Activated naive CD4-positive, alpha-beta T cell treated with anti-CD3 and anti-CD28 coated beads, Interleukin-2, amount 50 U/mL, for 16 hours (primary cell): ENCODE measurements around the gene ADAMTSL5.
"Not testable (repeated sequence)": the region's sequence is repeated elsewhere in the genome, so short reads cannot be mapped to it uniquely, and the experiment has no call there.

Experiments used
- DNase-seq: peaks from one replicate; pipeline ENCODE4 v3.0.0-alpha.2; 2020

ADAMTSL5 gene

DNA sequence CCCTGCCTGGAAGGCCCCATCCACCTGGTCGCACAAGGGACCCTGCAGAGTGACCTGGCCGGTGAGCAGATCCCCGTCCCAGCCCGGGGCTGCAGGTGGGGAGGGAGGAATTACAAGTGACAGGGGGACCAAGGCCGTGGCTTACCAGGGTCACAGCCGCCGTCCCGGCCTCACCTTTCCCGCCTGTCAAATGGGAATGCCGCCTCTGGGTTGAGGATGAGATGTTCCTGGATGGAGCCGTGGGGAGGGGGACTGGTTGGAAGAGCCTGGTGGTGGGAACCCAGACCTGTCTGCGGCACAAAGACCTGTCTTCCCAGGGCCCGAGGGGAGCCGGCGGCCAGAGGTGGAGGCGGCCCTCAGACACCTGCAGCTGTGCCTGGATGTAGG is 16.6 kb upstream of the ADAMTSL5 start:
- DNase-seq: no peak

- no peak for DNase-seq
These were observed 16.0 kb upstream of the ADAMTSL5 start for GRCh38 chr19:1528596-1529429.

DNA sequence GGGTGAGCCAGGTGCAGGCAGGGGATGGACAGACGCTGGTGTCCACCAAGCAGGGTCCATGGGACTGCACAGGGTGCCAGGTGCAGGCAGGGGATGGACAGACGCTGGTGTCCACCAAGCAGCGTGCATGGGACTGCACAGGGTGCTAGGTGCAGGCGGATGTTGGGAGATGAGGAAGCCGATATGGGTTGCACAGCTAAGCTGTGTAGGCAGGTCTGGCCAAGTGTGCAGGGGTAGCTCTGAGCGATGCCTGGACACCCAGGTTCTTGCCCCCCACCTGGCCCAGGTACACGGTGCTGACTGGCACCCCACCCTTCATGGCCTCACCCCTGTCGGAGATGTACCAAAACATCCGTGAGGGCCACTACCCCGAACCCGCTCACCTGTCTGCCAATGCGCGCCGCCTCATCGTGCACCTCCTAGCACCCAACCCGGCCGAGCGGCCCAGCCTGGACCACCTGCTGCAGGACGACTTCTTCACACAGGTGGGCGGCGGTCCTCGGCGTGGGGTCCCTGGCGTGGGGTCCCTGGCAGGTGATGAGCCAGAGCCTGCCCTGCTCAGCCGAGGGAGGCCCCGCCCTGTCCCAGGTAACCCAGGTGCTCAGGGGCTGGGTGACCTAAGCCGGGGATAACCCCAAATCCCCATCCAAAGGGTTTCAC is 15.0 kb upstream of the ADAMTSL5 start:
- no peak for DNase-seq

DNA sequence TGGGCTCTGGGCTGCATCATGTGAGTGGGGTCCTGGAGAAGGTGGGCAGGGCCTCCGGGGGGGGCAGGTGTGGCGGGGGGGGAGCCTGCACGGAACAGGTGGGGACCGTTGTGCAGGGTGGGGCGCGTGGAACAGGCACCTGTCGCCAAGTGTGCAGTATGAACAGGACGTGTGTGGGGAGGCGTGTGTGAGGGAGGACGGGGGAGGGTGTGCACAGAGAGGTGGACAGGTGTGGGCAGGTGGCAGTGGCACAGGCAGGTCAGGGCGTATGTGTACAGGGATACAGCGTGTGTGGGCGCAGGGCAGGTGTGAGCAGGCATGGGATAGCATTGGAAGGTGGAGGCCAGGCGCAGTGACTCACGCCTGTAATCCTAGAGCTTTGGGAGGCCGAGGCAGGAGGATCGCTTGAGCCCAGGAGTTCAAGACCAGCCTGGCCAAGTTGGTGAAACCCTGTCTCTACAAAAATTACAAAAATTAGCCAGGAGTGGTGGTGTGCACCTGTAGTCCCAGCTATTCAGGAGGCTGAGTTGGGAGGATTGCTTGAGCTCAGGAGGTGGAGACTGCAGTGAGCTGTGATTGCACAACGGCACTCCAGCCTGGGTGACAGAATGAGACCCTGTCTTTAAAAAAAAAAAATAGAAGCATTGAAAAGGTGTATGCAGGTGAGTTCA is 14.3 kb upstream of the ADAMTSL5 start:
- DNase-seq: no peak

GRCh38 chr19:1526066-1526778 is 13.4 kb upstream of the ADAMTSL5 start:
- DNase-seq: no peak

- DNase-seq: no peak
These were observed 12.5 kb upstream of the ADAMTSL5 start for GRCh38 chr19:1525343-1525742.

- no peak for DNase-seq
These were observed 12.1 kb upstream of the ADAMTSL5 start for GRCh38 chr19:1524972-1525325.

- no peak for DNase-seq
These were observed 11.6 kb upstream of the ADAMTSL5 start for GRCh38 chr19:1524287-1524971.

- no peak for DNase-seq
These were observed 10.8 kb upstream of the ADAMTSL5 start, which contains the start of gene PLK5 for GRCh38 chr19:1523412-1524286. Gene PLK5 (plus strand): TSS chr19:1524077. CDS start chr19:1526997, 2,920 bp downstream.

GRCh38 chr19:1522838-1523237 is 10.0 kb upstream of the ADAMTSL5 start:
- DNase-seq: no peak

GRCh38 chr19:1522061-1522460 is 9.2 kb upstream of the ADAMTSL5 start:
- DNase-seq: no peak

- no peak for DNase-seq
These were observed 8.8 kb upstream of the ADAMTSL5 start for GRCh38 chr19:1521636-1522035.

DNA sequence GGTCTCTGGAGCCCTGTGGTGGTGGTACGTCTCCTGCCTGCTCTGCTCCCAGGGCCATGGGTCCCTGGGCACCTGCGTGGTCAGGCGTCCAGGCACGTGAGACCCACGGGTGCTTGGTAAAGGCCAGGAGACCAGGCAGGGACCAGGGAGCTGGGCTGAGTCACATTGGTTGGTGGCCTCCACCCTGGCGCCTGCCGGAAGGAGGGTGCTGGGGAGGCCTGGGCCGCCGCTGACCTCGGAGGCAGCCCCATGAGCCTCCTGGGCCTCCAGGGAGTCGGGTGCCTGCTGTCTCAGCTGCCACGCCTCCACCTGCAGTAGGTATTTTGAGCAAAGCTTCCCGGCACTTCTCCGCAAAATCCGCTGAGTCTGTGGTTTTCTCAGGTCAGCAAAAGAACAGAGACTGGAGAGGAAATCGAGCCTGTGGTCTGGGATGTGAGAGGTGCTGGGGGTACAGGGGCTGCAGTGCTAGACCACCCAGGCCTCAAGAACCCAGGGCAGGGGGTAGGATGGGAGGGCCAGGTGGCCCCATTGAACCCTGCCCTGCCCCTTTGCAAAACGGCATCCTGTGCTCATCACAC is 7.5 kb upstream of the ADAMTSL5 start:
- no peak for DNase-seq

DNA sequence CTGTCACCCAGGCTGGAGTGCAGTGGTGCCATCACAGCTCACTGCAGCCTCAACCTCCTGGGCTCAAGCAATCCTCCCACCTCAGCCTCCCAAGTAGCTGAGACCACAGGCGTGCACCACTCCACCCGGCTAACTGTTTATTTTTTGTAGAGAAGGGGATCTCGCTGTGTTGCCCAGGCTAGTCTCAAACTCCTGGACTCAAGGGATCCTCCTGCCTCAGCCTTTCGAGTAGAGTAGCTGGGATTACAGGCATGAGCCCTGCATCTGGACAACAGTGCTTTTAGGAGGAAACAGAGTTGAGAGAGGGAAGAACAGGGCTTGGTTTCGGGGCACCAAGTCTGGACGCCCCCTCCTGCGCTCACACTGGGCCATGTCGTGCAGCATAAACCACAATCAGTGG is 7.0 kb upstream of the ADAMTSL5 start:
- not testable (repeated sequence) for DNase-seq

- DNase-seq: no peak
These were observed 5.7 kb upstream of the ADAMTSL5 start for GRCh38 chr19:1518471-1518870.

GRCh38 chr19:1516395-1516753 is 3.6 kb upstream of the ADAMTSL5 start:
- DNase-seq: no peak

GRCh38 chr19:1514986-1515721 is 2.3 kb upstream of the ADAMTSL5 start:
- DNase-seq: no peak

DNA sequence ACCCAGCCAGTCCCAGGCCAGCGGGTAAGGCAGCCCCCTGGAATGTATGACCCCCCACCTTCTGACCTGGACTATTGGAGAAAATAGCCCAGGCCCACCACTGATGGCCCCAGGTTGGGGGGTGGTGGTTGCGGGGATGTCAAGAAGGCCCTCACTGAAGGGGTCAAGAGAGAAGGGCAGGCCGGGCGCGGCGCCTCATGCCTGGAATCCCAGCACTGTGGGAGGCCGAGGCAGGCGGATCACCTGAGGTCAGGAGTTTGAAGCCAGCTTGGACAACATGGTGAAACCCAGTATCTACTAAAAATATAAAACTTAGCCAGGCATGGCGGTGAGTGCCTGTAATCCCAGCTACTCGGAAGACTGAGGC is 1.5 kb upstream of the ADAMTSL5 start:
- DNase-seq: no peak

DNA sequence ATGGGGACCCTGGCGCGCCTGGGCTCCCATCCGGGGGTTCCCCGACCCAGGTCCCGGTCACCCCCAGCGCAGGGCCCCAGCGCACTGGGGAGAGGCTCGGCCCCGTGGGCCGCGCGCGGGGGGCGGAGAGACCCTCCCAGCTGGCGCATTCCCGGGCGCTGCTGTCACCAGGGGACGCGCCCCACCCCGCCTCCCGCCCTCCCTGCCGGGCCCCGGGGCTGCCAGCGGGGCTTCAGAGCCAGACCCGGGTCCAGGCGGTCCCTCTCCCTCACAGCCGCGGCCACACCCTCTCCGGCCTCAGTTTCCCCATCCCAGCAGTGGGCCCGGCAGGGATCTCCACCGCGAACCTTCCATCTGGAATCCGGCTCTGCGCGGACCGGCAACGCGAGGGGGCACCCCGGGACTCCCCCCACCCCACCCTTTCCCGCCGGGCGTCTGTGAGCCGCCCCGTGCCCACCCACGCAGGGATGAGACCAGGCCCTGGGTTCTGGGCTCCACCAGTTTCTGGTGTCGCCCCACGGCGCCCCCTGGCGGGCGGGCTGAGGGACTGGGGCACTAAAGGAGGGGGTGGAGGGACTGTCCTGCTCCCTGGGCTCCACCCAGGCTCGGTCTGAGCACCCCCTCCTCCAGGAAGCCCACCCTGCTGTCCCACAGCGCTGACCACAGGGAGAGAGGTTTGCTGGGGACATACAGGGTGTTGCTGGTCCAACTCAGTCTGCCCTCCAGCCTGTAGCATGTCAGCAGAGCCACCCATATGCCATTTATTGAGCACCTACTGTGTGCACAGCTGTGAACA is 878 bp upstream of the ADAMTSL5 start:
- peak; percentile 73 for DNase-seq
